Neutrophil (primary cell): ENCODE data around the gene PPARA.
"Not testable (repeated sequence)": the region's sequence is repeated elsewhere in the genome, so short reads cannot be mapped to it uniquely, and the experiment has no call there.

Source experiments
- H3K27ac ChIP-seq: fragments of 200-600 bp; sonication (generic); 2 replicates; pipeline ENCODE4 v1.5.1; 2016; ENCODE audit warnings: mild to moderate bottlenecking, moderate library complexity
- H3K27me3 ChIP-seq: fragments of 200-600 bp; sonication (generic); 2 replicates; pipeline ENCODE4 v1.6.0; 2016; ENCODE audit warnings: mild to moderate bottlenecking
- H3K36me3 ChIP-seq: fragments of 200-600 bp; sonication (generic); 2 replicates; pipeline ENCODE4 v1.5.1; 2017
- H3K4me1 ChIP-seq, 2 experiments: fragments of 200-600 bp in 1 of 2; sonication (generic) in 1 of 2; 1 replicate in 1 of 2; 2 replicates in 1 of 2; pipeline versions ENCODE4 v1.5.1 to v1.6.1; 2013 to 2016; ENCODE audit warnings: low read depth in 1 of 2, low read length in 1 of 2, mild to moderate bottlenecking in 1 of 2, moderate library complexity in 1 of 2; ENCODE audit not compliant: control insufficient read depth in 1 of 2, insufficient read depth in 1 of 2
- H3K4me3 ChIP-seq, 2 experiments: fragments of 200-600 bp in 1 of 2; sonication (generic) in 1 of 2; 1 replicate in 1 of 2; 2 replicates in 1 of 2; pipeline ENCODE4 v1.5.1; 2013 to 2016; ENCODE audit warnings: low read depth in 1 of 2, low read length in 1 of 2, mild to moderate bottlenecking in 1 of 2, moderate library complexity in 1 of 2
- H3K9me3 ChIP-seq: fragments of 200-600 bp; sonication (generic); 2 replicates; pipeline ENCODE4 v1.5.1; 2016
- CTCF ChIP-seq: fragments of 200-600 bp; sonication (generic); IDR thresholded peaks from 2 replicates; pipeline ENCODE4 v1.5.1; 2016; ENCODE audit warnings: antibody characterized with exemption

The PPARA gene

GRCh38 chr22:46127556-46127955 is 22.8 kb upstream of the PPARA start:
- H3K27me3 ChIP-seq: peaks cover 28% of the 10 kb centered on the region
- H3K4me1 ChIP-seq: peaks cover 5 to 12% of the 10 kb centered on the region in 2 experiments
- H3K9me3 ChIP-seq: no peaks in the 10 kb centered on the region
- TF ChIP-seq CTCF: no peak
- H3K4me3 ChIP-seq: no peak overlapping the region
- H3K27ac ChIP-seq: no peak overlapping the region
- H3K36me3 ChIP-seq: no peaks in the 10 kb centered on the region

GRCh38 chr22:46128606-46129005 is 21.7 kb upstream of the PPARA start:
- no peak for TF ChIP-seq CTCF
- Histone ChIP-seq H3K27me3 (peaks cover 21% of the 10 kb centered on the region), H3K36me3 (no peaks in the 10 kb centered on the region), H3K9me3 (no peaks in the 10 kb centered on the region), H3K4me3 (no peak overlapping the region), H3K4me1 (peaks cover 5 to 10% of the 10 kb centered on the region in 2 experiments), H3K27ac (no peak overlapping the region)

- TF ChIP-seq CTCF: no peak
- Histone ChIP-seq H3K9me3 (no peaks in the 10 kb centered on the region), H3K4me3 (no peak overlapping the region), H3K27me3 (peaks cover 21% of the 10 kb centered on the region), H3K36me3 (no peaks in the 10 kb centered on the region), H3K4me1 (peaks cover 5 to 10% of the 10 kb centered on the region in 2 experiments), H3K27ac (no peak overlapping the region)
Measured at GRCh38 chr22:46129390-46130041, 20.8 kb upstream of the PPARA start.

- H3K27me3 ChIP-seq: peaks cover 21% of the 10 kb centered on the region
- H3K4me1 ChIP-seq: peaks cover 5 to 10% of the 10 kb centered on the region in 2 experiments
- no peak for TF ChIP-seq CTCF
- H3K4me3 ChIP-seq: no peak overlapping the region
- no peak overlapping the region for H3K27ac ChIP-seq
- H3K9me3 ChIP-seq: no peaks in the 10 kb centered on the region
- H3K36me3 ChIP-seq: no peaks in the 10 kb centered on the region
Measured at GRCh38 chr22:46131151-46131587, 19.2 kb upstream of the PPARA start.

- H3K4me3 ChIP-seq, H3K36me3 ChIP-seq, H3K4me1 ChIP-seq, H3K27ac ChIP-seq, H3K9me3 ChIP-seq: not testable (repeated sequence)
- H3K27me3 ChIP-seq: peaks cover 21% of the 10 kb centered on the region
Measured at GRCh38 chr22:46132193-46132829, 18.0 kb upstream of the PPARA start.

GRCh38 chr22:46132830-46133587 is 17.3 kb upstream of the PPARA start:
- peaks cover 21% of the 10 kb centered on the region for H3K27me3 ChIP-seq
- TF ChIP-seq CTCF: no peak
- no peaks in the 10 kb centered on the region for H3K36me3 ChIP-seq
- no peaks in the 10 kb centered on the region for H3K9me3 ChIP-seq
- no peak overlapping the region for H3K27ac ChIP-seq
- peaks cover 5 to 10% of the 10 kb centered on the region in 2 experiments for H3K4me1 ChIP-seq
- no peak overlapping the region for H3K4me3 ChIP-seq
